Muscle layer of colon (tissue), 2 donors: ENCODE results near the gene TYW3.
A peak's percentile ranks its signal among the peaks of the same experiment; 100 is the strongest.

Experiments
- H3K27ac ChIP-seq: one replicate; pipeline ENCODE4 v1.7.0; 2013; ENCODE audit warnings: low read depth, mild to moderate bottlenecking, low read length, moderate library complexity
- H3K27me3 ChIP-seq, 2 donors: one replicate each; pipeline ENCODE4 v1.7.0; 2013; ENCODE audit warnings: low read length in 2 of 2, mild to moderate bottlenecking in 2 of 2; ENCODE audit not compliant: insufficient read depth in 2 of 2, control insufficient read depth in 1 of 2
- H3K36me3 ChIP-seq: one replicate; pipeline ENCODE4 v1.7.0; 2013; ENCODE audit warnings: mild to moderate bottlenecking, low read length; ENCODE audit not compliant: insufficient read depth
- H3K4me1 ChIP-seq: one replicate; pipeline ENCODE4 v1.7.0; 2013; ENCODE audit warnings: mild to moderate bottlenecking, low read length; ENCODE audit not compliant: insufficient read depth
- H3K4me3 ChIP-seq, 2 donors: one replicate each; pipeline ENCODE4 v1.7.0; 2013; ENCODE audit warnings: low read length in 2 of 2, low read depth in 1 of 2, mild to moderate bottlenecking in 1 of 2, moderate library complexity in 1 of 2
- H3K9ac ChIP-seq: one replicate; pipeline ENCODE4 v1.7.0; 2013; ENCODE audit warnings: low read length
- H3K9me3 ChIP-seq: one replicate; pipeline ENCODE4 v1.7.0; 2013; ENCODE audit warnings: mild to moderate bottlenecking, low read length
- donor health status: abdominal sarcoma.
- donor health status: Adenocarcinoma of cecum.

TYW3 gene

GRCh38 chr1:74732960-74733603, at the start of gene TYW3, which contains the start of gene CRYZ:
TSS of gene TYW3 (plus strand) at chr1:74733152. CDS start at chr1:74733245, 93 bp downstream.
TSS of gene CRYZ (minus strand) at chr1:74733050. CDS start at chr1:74724821, 8,229 bp downstream.
- Histone ChIP-seq H3K4me3 (peak within 1 kb of the TSS; percentile 72 to 94), H3K27ac (peak within 1 kb of the TSS; percentile 85), H3K9me3 (no peaks in the 10 kb centered on the region), H3K36me3 (peaks cover 15% of the 10 kb centered on the region), H3K4me1 (peaks cover 34% of the 10 kb centered on the region), H3K27me3 (no peaks in the 10 kb centered on the region), H3K9ac (peak within 1 kb of the TSS; percentile 89)

- no peaks in the 10 kb centered on the region for H3K36me3 ChIP-seq
- no peak overlapping the region for H3K4me3 ChIP-seq
- H3K27me3 ChIP-seq = no peaks in the 10 kb centered on the region
- H3K9ac ChIP-seq = no peak overlapping the region
- no peaks in the 10 kb centered on the region for H3K4me1 ChIP-seq
- H3K27ac ChIP-seq = no peak overlapping the region
- no peaks in the 10 kb centered on the region for H3K9me3 ChIP-seq
These were observed 49.3 kb upstream of the TYW3 start for GRCh38 chr1:74683656-74684055.

GRCh38 chr1:74684301-74684700, 48.7 kb upstream of the TYW3 start:
- no peaks in the 10 kb centered on the region for H3K27me3 ChIP-seq
- no peak overlapping the region for H3K4me3 ChIP-seq
- no peak overlapping the region for H3K9ac ChIP-seq
- no peaks in the 10 kb centered on the region for H3K9me3 ChIP-seq
- no peak overlapping the region for H3K27ac ChIP-seq
- H3K36me3 ChIP-seq = no peaks in the 10 kb centered on the region
- no peaks in the 10 kb centered on the region for H3K4me1 ChIP-seq

- Histone ChIP-seq H3K27me3 (no peaks in the 10 kb centered on the region), H3K9ac (no peak overlapping the region), H3K4me3 (no peak overlapping the region), H3K36me3 (no peaks in the 10 kb centered on the region), H3K4me1 (peaks cover 3% of the 10 kb centered on the region), H3K27ac (no peak overlapping the region), H3K9me3 (no peaks in the 10 kb centered on the region)
These were observed 46.0 kb upstream of the TYW3 start for GRCh38 chr1:74686928-74687327.

GRCh38 chr1:74689621-74690363, 43.2 kb upstream of the TYW3 start:
- H3K4me1 ChIP-seq = peaks cover 3% of the 10 kb centered on the region
- no peak overlapping the region for H3K9ac ChIP-seq
- no peaks in the 10 kb centered on the region for H3K36me3 ChIP-seq
- no peak overlapping the region for H3K4me3 ChIP-seq
- H3K9me3 ChIP-seq = no peaks in the 10 kb centered on the region
- H3K27ac ChIP-seq = no peak overlapping the region
- H3K27me3 ChIP-seq = no peaks in the 10 kb centered on the region

- no peaks in the 10 kb centered on the region for H3K9me3 ChIP-seq
- no peak overlapping the region for H3K4me3 ChIP-seq
- no peak overlapping the region for H3K9ac ChIP-seq
- no peaks in the 10 kb centered on the region for H3K36me3 ChIP-seq
- peaks cover 3% of the 10 kb centered on the region for H3K4me1 ChIP-seq
- no peak overlapping the region for H3K27ac ChIP-seq
- H3K27me3 ChIP-seq = no peaks in the 10 kb centered on the region
These were observed 42.6 kb upstream of the TYW3 start for GRCh38 chr1:74690364-74690696.

- no peak overlapping the region for H3K27ac ChIP-seq
- no peak overlapping the region for H3K9ac ChIP-seq
- no peaks in the 10 kb centered on the region for H3K27me3 ChIP-seq
- H3K36me3 ChIP-seq = no peaks in the 10 kb centered on the region
- no peak overlapping the region for H3K4me3 ChIP-seq
- H3K9me3 ChIP-seq = no peaks in the 10 kb centered on the region
- H3K4me1 ChIP-seq = peaks cover 3% of the 10 kb centered on the region
These were observed 42.0 kb upstream of the TYW3 start for GRCh38 chr1:74690909-74691308.

GRCh38 chr1:74693473-74693872, 39.5 kb upstream of the TYW3 start:
- Histone ChIP-seq H3K9ac (no peak overlapping the region), H3K9me3 (no peaks in the 10 kb centered on the region), H3K27ac (no peak overlapping the region), H3K27me3 (no peaks in the 10 kb centered on the region), H3K4me1 (peaks cover 3% of the 10 kb centered on the region), H3K4me3 (no peak overlapping the region), H3K36me3 (no peaks in the 10 kb centered on the region)

- Histone ChIP-seq H3K27me3 (no peaks in the 10 kb centered on the region), H3K36me3 (peaks cover 7% of the 10 kb centered on the region), H3K9ac (no peak overlapping the region), H3K27ac (no peak overlapping the region), H3K4me1 (no peaks in the 10 kb centered on the region), H3K4me3 (no peak overlapping the region), H3K9me3 (no peaks in the 10 kb centered on the region)
These were observed 35.1 kb upstream of the TYW3 start for GRCh38 chr1:74697832-74698231.

- Histone ChIP-seq H3K9ac (no peak overlapping the region), H3K4me1 (no peaks in the 10 kb centered on the region)
These were observed 33.6 kb upstream of the TYW3 start for GRCh38 chr1:74699331-74699730.

GRCh38 chr1:74703386-74704182, 29.4 kb upstream of the TYW3 start:
- Histone ChIP-seq H3K4me1 (no peaks in the 10 kb centered on the region), H3K4me3 (no peak overlapping the region), H3K36me3 (peaks cover 43% of the 10 kb centered on the region), H3K9ac (no peak overlapping the region), H3K27ac (no peak overlapping the region), H3K27me3 (no peaks in the 10 kb centered on the region), H3K9me3 (no peaks in the 10 kb centered on the region)

More at GRCh38 chr1:74699331-74699730, 33.6 kb upstream of the TYW3 start:
- Histone ChIP-seq H3K36me3 (peaks cover 13% of the 10 kb centered on the region), H3K4me3 (no peak overlapping the region), H3K27ac (no peak overlapping the region), H3K27me3 (no peaks in the 10 kb centered on the region), H3K9me3 (no peaks in the 10 kb centered on the region)
